GM18499 (cell line): ENCODE data around the gene HPX.
A peak's percentile ranks its signal among the peaks of the same experiment; 100 is the strongest.

Source experiments
- ATAC-seq: cut with Tn5 transposase; IDR thresholded peaks from one replicate; pipeline ENCODE4 v1.9.1; 2021; ENCODE audit warnings: moderate number of reproducible peaks; ENCODE audit not compliant: insufficient read depth, unreplicated experiment

Gene HPX

DNA sequence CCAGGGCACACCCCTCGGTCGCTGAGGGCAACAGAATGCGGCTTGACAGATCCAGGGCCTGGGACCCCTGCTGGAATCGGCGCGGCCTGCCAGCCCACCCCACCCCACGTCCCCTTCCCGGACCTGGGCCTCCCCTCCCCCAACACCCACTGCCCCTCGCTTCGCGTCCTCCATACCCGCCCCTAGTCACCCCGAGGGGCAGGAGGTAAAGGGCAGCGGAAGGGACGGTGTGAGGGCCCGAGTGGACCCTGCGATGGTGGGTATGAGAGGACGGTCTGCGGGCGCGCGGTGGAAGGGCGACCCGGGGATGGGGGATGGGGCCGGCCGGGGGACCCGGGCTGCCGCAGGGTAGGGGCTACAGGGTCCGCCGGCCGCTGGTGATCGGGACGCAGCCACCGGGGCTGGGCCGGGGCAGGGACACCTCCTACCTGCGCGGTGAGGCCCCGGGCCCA is 22.2 kb downstream of the HPX start:
- ATAC-seq = no peak

DNA sequence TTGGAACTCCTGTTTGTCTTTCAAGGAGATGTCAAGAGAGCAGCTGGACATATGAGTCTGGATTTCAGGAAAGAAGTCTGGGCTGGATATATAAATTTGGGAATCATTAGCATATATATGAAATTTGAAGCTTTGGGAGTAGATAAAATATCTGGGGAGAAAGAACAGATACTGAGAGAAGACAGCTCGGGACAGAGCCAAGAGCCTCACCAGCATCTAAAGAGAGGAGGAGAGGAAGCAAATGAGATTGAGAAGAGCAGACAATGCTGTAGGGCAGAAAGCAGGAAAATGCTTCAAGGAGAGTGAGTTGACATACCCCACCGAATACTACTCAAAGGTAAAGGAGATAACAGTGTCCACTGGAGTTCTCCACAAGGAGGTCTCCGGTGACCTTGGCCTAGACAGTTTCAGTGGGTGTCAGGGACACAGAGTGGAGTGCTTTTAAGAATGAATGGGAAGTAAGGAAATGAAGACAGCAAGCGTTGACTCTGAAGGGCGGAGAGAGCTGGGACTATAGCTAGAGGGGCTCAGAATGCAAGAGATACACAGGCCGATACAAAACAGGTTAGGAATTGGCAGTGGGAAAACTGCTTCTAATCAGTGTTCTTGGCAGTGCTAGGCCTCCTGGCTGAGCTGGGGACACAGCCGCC is 22.8 kb downstream of the HPX start:
- ATAC-seq = no peak

DNA sequence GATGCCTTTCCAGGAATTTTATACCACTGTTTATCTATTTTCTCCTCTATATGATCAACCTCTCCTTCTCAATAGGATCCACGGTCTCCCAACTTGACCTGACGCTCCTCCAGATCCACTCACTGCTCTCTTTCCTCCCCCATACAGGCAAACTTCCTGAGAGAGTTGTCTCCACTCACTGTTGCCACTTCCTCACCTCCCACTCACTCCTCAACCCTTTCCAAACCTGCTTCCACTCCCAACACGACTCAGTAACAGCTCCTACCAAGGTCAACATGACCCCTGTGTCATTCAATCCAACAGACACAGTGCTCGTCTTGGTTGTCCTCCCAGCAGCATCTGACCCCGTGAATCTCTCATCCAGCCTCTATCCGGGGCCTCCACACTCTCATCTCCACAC is 25.0 kb downstream of the HPX start:
- ATAC-seq = no peak

DNA sequence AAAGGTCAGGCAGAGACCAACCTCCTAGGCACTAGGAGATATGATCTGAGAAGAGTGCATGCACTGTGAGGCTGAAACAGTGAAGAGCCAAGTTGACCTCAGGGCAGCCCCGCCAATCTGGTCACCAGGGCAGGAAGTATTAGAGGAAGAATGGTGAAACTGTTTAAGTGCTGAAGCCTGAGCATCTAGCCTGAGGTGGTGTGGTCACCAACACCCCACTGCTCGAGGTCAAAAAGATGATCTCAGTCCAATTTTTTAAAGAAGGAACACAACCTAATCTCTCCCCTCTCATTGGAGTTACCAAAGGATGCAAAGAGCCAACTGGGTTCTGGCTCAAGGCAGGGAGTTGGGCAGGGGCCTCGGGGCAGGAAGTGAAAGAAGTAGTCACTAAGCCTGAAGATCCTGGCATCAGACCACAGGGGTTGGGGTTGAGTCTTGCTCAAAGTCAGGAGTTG is 25.9 kb downstream of the HPX start:
- ATAC-seq = no peak

DNA sequence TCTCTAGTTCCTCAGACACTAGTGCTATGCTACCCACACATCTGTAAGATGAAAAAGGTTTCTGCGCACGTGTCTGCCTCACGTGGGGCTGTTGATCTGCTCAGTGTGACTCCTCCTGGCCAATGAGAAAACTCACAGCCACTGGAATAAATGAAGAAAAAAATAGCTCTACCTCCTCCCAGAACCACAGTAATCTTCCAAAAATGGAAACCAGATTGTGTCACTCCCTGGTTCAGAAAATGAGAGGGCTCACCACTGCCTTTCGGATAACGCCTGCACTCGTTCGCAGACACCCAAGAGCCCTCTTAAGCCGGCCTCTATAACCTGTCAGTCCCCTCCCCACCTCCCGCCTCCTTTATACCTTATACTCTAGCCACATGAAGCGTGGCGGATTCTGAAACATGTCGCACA is 27.0 kb downstream of the HPX start:
- ATAC-seq = no peak

DNA sequence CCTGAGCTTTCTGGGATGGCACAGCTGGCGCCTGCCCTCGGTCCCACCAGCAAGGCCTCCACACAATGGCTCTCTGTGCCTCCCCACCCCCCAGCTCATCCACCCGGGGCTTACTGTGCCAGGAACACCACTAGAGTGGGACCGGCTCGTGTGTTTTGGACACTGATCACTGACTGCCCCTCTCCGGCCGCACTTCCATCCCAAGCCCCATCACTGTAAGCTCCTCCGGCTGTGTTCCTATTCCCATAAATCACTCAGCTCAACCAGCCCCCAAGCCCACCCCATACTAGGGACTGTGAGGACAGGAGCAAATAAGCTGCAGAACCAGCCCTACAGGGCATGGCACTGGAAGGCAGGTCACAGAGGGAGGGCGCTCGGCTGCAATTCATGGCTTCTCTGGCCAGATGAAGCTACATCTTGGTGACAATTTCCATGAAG is 29.2 kb downstream of the HPX start:
- ATAC-seq = no peak

DNA sequence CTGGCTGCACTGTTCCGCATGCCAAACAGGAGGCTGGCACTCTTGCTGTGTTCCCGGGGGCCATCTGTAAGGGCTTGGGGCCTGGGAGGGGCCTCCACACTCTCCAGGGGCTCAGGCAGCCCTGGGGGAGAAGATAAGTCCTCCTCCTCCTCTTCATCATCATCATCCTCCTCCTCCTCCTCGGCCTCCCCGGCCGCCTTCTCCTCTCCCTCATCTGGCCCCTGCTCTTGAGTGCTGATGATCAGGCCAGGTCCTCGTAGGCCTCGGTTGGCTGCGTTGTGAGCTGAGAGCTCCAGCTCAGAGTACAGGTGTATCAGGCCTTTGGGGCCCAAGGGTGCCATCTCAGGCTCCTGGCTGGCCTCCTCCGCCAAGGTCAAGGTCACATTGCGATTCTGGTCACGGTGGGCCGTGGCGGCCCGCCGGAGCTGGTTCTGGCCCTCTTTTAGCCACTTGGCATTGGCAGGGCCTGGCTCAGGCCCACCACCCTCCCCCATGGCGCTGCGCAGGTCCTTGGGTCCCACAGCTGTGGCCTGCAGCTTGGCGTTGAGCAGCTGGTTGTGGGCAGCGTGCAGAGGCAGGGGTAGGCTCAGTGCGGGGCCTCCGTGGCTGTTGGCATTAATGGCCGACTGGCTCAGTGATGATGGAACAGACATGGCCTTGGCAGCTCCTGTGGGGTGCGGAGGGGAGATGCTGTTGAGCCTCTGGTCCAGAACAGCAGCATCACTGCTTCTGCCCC is 29.9 kb downstream of the HPX start:
- no peak for ATAC-seq

DNA sequence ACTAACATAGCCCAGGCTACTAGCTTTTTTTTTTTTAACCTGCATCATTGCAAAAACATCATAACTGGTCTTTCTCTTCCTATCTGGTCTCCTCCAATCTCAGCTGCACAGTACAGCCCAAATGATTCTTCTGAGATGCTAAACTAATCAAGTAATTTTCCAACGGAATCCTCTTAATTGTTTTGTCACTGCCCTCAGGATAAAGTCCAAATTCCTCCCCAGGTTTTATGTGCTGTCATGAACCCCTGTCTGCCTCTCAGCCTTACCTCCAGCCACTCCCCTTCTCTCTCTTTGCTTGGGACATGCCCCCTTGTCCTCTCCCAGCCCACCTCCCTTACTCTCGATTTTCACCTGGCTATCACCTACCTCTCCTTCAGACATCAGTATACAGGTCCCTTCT is 34.4 kb downstream of the HPX start:
- no peak for ATAC-seq

DNA sequence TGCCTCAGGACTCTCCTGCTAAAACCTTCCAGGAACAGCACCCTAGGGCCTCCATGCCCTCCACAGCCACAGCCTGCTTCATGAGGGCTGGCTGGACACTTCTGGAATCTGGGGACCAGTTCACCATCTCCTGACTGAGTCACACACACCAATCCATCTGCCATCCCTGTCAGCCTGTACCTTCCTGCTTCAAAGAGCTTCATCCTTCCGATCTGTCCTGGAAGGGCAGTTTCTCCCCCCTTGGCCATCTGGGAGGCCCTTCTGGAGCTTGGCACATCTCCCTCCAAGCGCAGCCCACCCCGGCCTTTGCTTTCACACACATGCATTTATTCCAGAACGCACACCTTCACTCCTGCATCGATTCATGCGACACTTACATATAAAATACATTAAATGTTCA is 34.9 kb downstream of the HPX start:
- no peak for ATAC-seq

DNA sequence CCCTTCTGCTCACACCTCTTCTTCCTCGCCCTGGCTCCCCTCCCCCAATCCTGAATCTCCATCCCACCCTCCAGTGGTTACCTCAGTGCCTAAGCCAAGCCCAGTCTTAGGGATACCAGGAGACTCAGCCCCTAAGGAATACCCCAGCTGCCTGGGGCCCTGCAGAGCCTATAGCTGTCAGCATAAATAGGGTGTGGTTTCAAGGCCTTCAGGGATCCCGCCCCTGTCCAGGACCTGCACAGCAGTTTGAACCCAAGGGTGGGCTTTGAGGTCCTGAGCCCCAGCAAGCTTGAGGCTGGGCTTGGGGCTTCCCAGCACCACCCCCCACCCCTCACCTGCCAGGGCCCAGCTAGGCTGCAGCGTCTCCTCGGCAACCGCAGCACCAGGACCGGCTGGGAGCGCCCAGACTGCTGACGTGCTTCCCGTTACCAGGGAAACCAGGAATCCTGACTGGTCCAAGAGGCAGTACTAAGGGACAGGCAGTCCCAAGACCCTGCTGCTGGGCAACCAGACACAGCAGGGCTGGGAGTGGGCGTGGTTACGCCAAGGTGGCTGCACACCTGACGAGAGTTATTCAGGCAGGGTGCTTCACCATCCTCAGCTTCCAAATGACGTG is 35.6 kb downstream of the HPX start:
- no peak for ATAC-seq

DNA sequence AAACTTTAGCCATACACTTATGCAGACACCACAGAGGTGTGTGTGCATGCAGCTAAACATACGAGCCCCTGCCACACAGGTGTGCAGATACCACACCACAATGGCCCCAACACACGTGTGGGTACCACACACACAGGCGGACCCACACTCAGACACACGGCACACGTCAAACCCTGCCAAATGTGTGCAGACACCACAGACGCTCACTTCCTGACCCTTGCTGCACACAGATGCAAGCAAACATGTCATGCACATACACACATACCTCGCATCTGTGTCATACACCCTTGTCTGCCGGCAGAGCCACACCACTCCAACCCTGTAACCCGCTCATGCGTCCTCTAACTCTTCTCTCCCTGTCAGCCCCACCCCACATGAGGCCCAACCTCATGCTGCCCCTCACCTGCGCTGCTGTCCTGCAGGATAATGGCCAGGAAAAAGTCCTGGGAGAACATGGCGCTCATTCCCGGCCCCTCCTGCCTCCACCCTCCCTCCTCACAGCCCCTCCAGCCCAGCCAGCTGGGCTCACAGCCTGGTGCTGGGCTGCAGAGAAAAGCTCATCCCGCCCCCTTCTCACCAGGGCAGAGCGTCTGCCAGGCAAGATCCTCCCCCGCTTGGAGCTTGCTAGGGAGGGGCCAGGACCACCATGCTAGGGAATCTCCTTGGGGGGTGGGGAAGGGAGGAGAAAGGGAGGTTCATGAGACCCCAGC is 36.3 kb downstream of the HPX start:
- no peak for ATAC-seq

DNA sequence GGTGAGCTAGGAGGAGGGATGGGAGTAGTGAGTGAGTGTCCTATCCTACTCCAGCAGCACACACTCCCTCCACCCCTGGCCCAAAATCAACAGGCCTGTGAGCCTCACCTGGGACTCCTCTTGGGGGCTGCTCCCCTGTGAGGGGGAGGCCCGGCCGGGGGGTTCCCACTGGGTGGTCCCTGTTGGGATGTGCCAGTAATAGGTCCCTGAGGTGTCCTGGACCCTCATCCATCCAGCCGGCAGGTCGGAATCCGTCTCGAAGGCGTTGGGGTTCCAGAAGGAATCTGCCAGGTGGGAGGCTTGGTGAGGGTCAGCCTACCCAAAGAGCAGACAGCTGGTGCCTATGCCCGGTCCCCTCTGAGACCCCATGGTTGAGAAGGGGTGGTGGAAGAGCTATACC is 37.2 kb downstream of the HPX start:
- no peak for ATAC-seq

DNA sequence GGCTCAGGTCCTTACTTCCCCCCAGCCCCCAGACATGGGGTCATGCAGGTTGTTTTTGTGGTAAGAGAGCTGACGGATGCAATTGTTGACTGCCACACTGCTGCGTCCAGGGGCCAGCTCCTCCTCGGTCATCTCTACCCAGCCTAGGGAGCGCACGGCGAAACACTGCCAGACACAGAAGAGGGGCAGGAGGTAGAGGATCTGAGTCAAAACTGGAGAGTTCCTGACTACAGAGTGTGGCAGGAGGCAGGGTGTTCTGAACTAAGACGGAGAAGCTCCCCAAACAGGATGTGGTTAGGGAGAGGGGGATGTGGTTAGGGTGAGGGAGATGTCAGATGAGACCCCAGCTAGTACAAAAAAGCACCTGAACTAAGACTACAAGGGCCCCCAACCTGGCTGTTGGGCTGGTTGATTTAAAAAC is 38.2 kb downstream of the HPX start:
- ATAC-seq = peak; percentile 92

DNA sequence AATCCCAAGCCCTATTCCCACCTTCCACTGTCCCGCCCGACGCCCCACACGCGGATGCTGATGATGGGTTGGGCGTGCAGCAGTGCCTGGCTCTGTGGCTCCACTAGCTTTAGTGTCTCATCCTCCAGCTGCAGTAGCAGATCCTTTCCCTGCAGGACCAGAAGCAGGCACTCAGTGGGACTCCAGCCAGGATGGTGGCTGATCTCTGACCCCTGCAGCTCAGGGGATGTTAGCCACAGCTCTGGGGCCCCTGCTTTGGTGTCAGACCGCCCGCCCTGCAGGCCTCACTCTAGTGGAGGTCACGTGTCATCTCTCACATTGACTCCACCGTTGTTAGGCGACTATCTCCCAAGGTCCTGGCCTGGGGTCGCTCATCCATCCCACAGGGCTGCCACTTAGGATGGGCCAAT is 38.7 kb downstream of the HPX start:
- ATAC-seq = no peak

DNA sequence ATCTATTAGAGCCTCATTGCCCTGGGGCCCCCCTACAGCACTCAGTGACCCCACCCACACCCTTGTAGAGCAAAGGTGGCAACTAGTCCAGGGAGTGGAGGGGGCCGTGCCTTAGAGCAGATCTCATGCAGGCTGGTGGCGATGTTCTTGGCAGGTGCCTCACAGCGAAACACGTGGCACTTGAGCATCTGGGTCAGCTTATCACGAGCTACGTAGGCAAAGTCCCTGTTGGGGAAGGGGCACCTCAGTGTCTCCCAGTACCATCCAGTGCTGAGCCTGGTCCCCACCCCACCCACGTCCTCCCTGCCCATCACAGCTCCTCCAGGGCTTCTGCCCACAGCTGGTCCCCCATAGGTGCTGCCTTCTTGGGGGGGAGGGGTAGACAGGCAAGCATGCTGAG is 39.3 kb downstream of the HPX start:
- ATAC-seq = no peak

DNA sequence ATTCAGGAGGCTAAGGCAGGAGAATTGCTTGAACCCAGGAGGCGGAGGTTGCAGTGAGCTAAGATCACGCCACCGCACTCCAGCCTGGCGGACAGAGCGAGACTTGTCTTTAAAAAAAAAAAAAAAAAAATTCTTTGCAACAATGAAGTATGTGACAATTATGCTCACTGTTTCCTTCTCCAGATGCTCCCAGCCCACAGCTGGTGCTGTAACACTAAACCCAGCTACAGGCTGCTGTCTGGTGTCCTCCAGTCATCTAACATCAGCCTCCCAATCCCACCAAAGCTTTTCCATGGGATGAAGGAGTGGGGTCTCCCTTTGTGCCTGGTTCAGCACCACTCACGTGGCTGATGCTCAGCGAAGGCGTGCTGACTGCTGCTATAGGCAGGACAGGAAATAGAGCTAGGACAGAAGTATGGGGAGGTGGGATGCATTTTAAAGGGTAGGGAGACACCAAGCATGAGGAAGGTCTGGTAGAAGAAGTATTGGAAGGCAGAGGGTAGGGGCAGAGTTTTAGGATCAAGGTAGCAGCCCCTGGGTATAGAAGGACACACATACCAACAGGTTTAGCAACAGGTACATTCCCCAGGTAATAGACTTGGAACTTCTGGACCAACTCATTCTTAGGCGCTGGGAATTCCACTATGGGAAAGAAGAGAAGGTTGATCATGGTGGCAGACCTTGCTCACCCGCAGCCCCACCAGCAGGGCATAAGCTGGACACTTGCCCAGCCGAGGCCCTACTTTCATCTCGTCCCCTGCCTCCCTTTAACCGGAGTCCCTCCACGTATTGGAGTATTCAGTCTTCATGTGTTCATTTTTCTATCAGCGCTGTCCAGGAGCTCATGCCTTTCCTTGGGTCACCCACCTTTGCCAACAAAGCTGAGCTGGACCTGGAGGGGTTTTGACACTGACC is 40.1 kb downstream of the HPX start:
- no peak for ATAC-seq

DNA sequence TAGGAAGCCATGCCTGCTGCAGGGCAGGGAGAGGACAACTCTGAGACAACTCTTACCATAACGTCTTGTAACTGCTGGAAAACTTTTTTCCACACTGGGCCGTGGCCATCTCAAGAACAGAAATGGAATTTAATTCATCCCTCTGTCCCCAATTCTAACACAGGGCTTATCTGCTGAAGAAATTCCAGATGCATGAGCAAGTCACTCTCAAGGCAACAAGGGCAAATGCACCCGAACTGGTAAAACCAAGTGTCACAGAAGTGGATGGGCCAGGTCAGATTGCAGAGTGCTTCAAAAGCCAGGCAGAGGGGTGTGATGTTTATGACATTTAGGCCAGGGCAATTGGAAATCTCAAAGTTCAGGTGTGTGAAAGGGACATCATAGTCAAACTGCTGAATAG is 43.2 kb downstream of the HPX start:
- ATAC-seq = no peak

DNA sequence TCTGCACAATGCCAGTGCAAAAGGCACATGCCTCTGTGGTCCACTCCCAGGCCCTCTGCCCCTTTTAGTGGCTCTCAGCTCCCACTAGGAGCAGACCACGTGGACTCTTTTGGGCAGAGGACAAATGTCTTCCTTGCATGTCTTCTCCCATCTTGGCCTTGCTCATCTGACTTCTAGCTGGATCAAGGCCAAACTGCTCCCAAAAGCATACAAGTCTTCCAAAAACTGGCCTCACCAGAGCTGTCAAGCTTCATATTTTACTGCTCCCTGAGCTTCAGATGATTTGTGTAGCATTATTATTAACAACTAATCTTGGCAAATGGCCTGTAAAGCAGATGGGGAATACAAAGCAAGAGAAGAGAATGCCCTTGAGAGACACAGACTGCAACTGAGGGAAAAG is 43.6 kb downstream of the HPX start:
- no peak for ATAC-seq

DNA sequence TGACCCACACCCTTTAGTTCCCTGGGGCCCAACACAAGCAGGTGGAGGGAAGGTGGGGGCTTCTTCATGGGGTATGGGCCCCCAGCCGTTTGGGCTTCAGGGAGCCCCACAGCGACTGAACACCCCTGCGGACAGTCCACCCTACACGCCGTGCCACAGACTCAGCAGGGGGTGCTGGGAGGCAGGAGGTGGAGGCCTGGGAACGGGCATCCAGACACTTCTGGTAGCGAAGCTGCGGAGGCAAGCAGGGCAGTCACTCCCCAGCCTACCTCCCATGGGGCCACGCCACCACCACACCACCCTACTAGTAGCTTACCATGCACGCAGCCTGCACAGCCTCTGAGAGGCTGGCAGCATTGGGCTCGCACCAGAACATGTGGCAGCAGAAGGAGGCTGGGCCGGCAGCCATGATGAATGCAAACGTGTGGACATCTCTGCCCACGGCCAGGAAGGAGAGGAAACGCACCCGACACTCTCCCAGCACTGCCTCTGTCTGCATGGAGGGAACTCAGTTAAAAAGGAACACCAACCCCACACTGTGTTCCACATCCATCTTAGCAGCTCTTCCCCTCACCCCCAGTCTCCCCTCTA is 45.2 kb downstream of the HPX start:
- ATAC-seq = no peak
